ENCODE measurements around the gene COPB1. TPM values are rescaled to one million over a fixed set of nuclear protein-coding genes. Genes with fewer than 3 reads are reported as not detected.

The COPB1 gene
- total and polyA plus RNA-seq, 2 of the 13 experiments (the other 11 are each of a cell fraction or from before 2014, with no cell fraction given) = 114 to 195 TPM

GRCh38 chr11:14443638-14444037, 56.0 kb downstream of the COPB1 start (continued):
- no peak for TF ChIP-seq ZNF605 (CRISPR knock-in tag; IDR thresholded peaks at IDR 0.05)
- TF ChIP-seq ZNF234 (CRISPR knock-in tag; conservative IDR thresholded peaks at IDR 0.05) = no peak
- no peak for TF ChIP-seq NKX3-1 (CRISPR knock-in tag; IDR thresholded peaks at IDR 0.05)
- TF ChIP-seq ZNF782 (CRISPR knock-in tag; IDR thresholded peaks at IDR 0.05; ENCODE audit: borderline replicate concordance) = no peak
- TF ChIP-seq, protein P1, sequence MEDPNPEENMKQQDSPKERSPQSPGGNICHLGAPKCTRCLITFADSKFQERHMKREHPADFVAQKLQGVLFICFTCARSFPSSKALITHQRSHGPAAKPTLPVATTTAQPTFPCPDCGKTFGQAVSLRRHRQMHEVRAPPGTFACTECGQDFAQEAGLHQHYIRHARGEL (CRISPR knock-in tag; IDR thresholded peaks at IDR 0.05) = no peak
- TF ChIP-seq KLF6 (CRISPR knock-in tag; IDR thresholded peaks at IDR 0.05) = no peak
- no peak for TF ChIP-seq HNRNPLL (IDR thresholded peaks at IDR 0.05; ENCODE audit: low read depth, low read length, poor library complexity, severe bottlenecking)
- no peak for TF ChIP-seq ZNF883 (CRISPR knock-in tag; IDR thresholded peaks at IDR 0.05; ENCODE audit: not compliant biosample characterization)
- TF ChIP-seq ZNF468 (CRISPR knock-in tag; IDR thresholded peaks at IDR 0.05) = no peak
- TF ChIP-seq WIZ (CRISPR knock-in tag; IDR thresholded peaks at IDR 0.05) = no peak
- TF ChIP-seq ZSCAN29 (CRISPR knock-in tag; conservative IDR thresholded peaks at IDR 0.05) = no peak
- TF ChIP-seq ELF4 (CRISPR knock-in tag; IDR thresholded peaks at IDR 0.05; ENCODE audit: borderline replicate concordance) = no peak

DNA sequence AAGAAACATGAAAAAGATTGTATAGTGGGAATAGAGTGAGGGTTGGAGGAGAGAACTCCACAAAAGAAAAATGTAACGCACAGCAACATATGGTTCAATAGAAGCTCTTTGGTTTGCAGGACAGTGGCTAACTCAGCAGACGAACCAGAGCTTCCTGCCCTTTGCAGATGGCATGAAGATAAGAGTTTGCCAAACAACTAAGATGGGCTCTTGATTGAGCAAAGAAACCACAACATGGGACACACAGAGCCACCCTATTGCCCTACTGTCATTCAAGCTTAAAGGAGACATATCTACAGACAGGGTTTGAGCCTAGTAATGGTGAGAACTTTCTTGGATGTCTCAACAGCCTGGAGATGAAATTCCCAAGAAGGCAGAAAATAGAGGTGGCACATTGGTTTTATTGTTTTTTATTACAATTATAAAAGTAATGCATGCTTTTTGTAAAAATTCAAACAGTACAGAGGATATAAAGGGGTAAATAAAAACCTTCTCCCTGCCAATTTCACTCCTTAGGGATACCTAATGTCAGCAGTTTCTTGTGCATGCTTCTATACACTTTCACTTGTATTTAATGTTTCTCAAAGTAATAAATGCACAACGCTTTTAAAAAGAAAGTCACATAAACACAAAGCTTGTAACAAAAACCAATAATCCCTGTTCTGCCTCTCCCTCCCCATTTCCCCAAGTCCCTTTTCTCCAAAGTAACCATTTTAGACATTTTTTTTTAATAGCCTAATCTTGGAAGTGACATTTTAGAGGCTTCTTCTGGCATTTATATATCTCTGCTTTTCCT, 63.7 kb downstream of the COPB1 start:
- ChIA-PET CTCF (ENCODE audit: low intra/inter-chr PET ratio, low total read pairs) (no interaction called here), POLR2A (no interaction called here)
- H3K9me3 ChIP-seq (ENCODE audit: low read length) = no peaks in the 10 kb centered on the region
- intact Hi-C loops (cut with micrococcal nuclease; ENCODE audit: unreplicated experiment) (no loop called here), in situ Hi-C loops (cut with HindIII; ENCODE audit: extremely low pct_ligation_motif_present, low pct_unique_long_range_greater_than_20kb) (no loop called here)
- no peak overlapping the region for H3K27ac ChIP-seq (ENCODE audit: extremely low read length, insufficient read depth, low read length)
- ATAC-seq (no peak), DNase-seq (ENCODE audit: low spot score) (no peak), FAIRE-seq (no peak)
- H3K4me1 ChIP-seq (ENCODE audit: insufficient read depth, low read length) = no peaks in the 10 kb centered on the region
- TF ChIP-seq HNRNPK (IDR thresholded peaks at IDR 0.05; ENCODE audit: low read depth, low read length, poor library complexity, severe bottlenecking) = peak; percentile 60
- TF ChIP-seq, protein P2, sequence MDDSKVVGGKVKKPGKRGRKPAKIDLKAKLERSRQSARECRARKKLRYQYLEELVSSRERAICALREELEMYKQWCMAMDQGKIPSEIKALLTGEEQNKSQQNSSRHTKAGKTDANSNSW (CRISPR knock-in tag; IDR thresholded peaks at IDR 0.05; ENCODE audit: borderline replicate concordance) = no peak
- H3K4me2 ChIP-seq (ENCODE audit: low read depth, low read length) = no peak overlapping the region
- no peak overlapping the region for H3K4me3 ChIP-seq (replicated peaks in 1 of 3; ENCODE audit: insufficient read depth in 1 of 3, low read depth in 2 of 3, low read length in 3 of 3)
- BruUV-seq (replicated peaks) = no TSS peak
- no peak overlapping the region for H2AFZ ChIP-seq (ENCODE audit: low read length)
- H4K20me1 ChIP-seq (ENCODE audit: insufficient read depth, low read length) = no peaks in the 10 kb centered on the region
- H3K36me3 ChIP-seq (replicated peaks in 1 of 2; ENCODE audit: control insufficient read depth in 1 of 2, insufficient read depth in 2 of 2, low read length in 2 of 2) = no peaks in the 10 kb centered on the region
- H3K79me2 ChIP-seq (ENCODE audit: insufficient read depth, low read length) = no peaks in the 10 kb centered on the region
- H3K27me3 ChIP-seq (ENCODE audit: control insufficient read depth in 1 of 2, insufficient read depth in 2 of 2, low read length in 2 of 2) = no peaks in the 10 kb centered on the region
- H3K9ac ChIP-seq (ENCODE audit: insufficient read depth, low read depth, low read length) = no peak overlapping the region
- 10% methylated on average over 3 of the region's 3 CpGs for WGBS (ENCODE audit: low lambda C conversion rate)
